Vagina (tissue), 2 donors: ENCODE measurements around the gene KRT7. TPM values are rescaled to one million over a fixed set of nuclear protein-coding genes. Genes with fewer than 3 reads are reported as not detected.

Source experiments
- DNase-seq, 2 donors: peaks; one replicate each; pipeline ENCODE4 v3.0.0-alpha.2; 2017; ENCODE audit errors: extremely low spot score in 2 of 2
- H3K27ac ChIP-seq: fragments of 200-600 bp; sonication (generic); one replicate; pipeline ENCODE4 v1.5.1; 2019
- H3K27me3 ChIP-seq: fragments of 200-600 bp; sonication (generic); one replicate; pipeline ENCODE4 v1.5.1; 2019
- H3K36me3 ChIP-seq, 2 donors: fragments of 200-600 bp; sonication (generic); one replicate each; pipeline ENCODE4 v1.5.1; 2017 to 2019
- H3K4me1 ChIP-seq: fragments of 200-600 bp; sonication (generic); one replicate; pipeline ENCODE4 v1.5.1; 2019
- H3K4me3 ChIP-seq, 2 donors: fragments of 200-600 bp; sonication (generic); 1 replicate in 1 of 2; 2 replicates in 1 of 2; pipeline ENCODE4 v1.5.1; 2016 to 2019
- H3K9me3 ChIP-seq: fragments of 200-600 bp; sonication (generic); one replicate; pipeline ENCODE4 v1.5.1; 2019
- POLR2A ChIP-seq, 2 donors: fragments of 450-650 bp; IDR thresholded peaks; one replicate each; pipeline ENCODE4 v1.6.1; 2017; ENCODE audit warnings: antibody characterized with exemption in 2 of 2, mild to moderate bottlenecking in 2 of 2, moderate library complexity in 2 of 2
- POLR2AphosphoS5 ChIP-seq, 2 donors: sonication (generic); formaldehyde crosslinking; IDR thresholded peaks; one replicate each; pipeline ENCODE4 v1.9.0; 2017; ENCODE audit warnings: antibody characterized with exemption in 2 of 2, mild to moderate bottlenecking in 2 of 2, low read depth in 1 of 2; ENCODE audit not compliant: insufficient read depth in 1 of 2
- intact Hi-C: fragments of 100-400 bp; cut with DNase I; formaldehyde crosslinking; loops from one replicate; pipeline ENCODE4 v1.15.1; 2023
- total RNA-seq: library from RNA; depleted of rRNA; stranded (reverse); fragments of >200 nt; gene quantifications from one replicate; pipeline ENCODE4 v1.2.3, GENCODE V29; 2016
- TF ChIP-seq, protein P1 (sequence below), 3 experiments: fragments of 450-650 bp in 2 of 3; fragments of 200-600 bp in 1 of 3; sonication (generic) in 1 of 3; IDR thresholded peaks; one replicate each; pipeline ENCODE4 v1.5.1; 2017 to 2019; ENCODE audit warnings: antibody characterized with exemption in 3 of 3, mild to moderate bottlenecking in 2 of 3, moderate library complexity in 2 of 3

The KRT7 gene
- total RNA-seq, 1 donor from 2014 or later, result 7.6 TPM

GRCh38 chr12:52252728-52253343 is 19.8 kb downstream of the KRT7 start:
- H3K27me3 ChIP-seq, result no peaks in the 10 kb centered on the region
- no peaks in the 10 kb centered on the region for H3K9me3 ChIP-seq
- TF ChIP-seq, protein P1, sequence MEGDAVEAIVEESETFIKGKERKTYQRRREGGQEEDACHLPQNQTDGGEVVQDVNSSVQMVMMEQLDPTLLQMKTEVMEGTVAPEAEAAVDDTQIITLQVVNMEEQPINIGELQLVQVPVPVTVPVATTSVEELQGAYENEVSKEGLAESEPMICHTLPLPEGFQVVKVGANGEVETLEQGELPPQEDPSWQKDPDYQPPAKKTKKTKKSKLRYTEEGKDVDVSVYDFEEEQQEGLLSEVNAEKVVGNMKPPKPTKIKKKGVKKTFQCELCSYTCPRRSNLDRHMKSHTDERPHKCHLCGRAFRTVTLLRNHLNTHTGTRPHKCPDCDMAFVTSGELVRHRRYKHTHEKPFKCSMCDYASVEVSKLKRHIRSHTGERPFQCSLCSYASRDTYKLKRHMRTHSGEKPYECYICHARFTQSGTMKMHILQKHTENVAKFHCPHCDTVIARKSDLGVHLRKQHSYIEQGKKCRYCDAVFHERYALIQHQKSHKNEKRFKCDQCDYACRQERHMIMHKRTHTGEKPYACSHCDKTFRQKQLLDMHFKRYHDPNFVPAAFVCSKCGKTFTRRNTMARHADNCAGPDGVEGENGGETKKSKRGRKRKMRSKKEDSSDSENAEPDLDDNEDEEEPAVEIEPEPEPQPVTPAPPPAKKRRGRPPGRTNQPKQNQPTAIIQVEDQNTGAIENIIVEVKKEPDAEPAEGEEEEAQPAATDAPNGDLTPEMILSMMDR (IDR thresholded peaks at IDR 0.05), result no peak
- TF ChIP-seq POLR2AphosphoS5 (IDR thresholded peaks at IDR 0.05; ENCODE audit: insufficient read depth in 1 of 2, low read depth in 1 of 2) (no peak), POLR2A (IDR thresholded peaks at IDR 0.05) (no peak)
- no peak overlapping the region for H3K27ac ChIP-seq
- H3K4me1 ChIP-seq, result peaks cover 9% of the 10 kb centered on the region
- no peaks in the 10 kb centered on the region for H3K36me3 ChIP-seq
- intact Hi-C loops, result no loop called here
- DNase-seq, result no peak
- no peak overlapping the region for H3K4me3 ChIP-seq

- Histone ChIP-seq H3K4me3 (no peak overlapping the region), H3K27ac (no peak overlapping the region), H3K27me3 (no peaks in the 10 kb centered on the region), H3K36me3 (no peaks in the 10 kb centered on the region), H3K4me1 (peaks cover 16% of the 10 kb centered on the region), H3K9me3 (no peaks in the 10 kb centered on the region)
- no peak for TF ChIP-seq POLR2AphosphoS5 (IDR thresholded peaks at IDR 0.05; ENCODE audit: insufficient read depth in 1 of 2, low read depth in 1 of 2)
- TF ChIP-seq POLR2A (IDR thresholded peaks at IDR 0.05), result no peak
- TF ChIP-seq, protein P1 (IDR thresholded peaks at IDR 0.05), result no peak
- intact Hi-C loops, result no loop called here
- no peak for DNase-seq
These were observed 20.5 kb downstream of the KRT7 start for GRCh38 chr12:52253391-52254179.

DNA sequence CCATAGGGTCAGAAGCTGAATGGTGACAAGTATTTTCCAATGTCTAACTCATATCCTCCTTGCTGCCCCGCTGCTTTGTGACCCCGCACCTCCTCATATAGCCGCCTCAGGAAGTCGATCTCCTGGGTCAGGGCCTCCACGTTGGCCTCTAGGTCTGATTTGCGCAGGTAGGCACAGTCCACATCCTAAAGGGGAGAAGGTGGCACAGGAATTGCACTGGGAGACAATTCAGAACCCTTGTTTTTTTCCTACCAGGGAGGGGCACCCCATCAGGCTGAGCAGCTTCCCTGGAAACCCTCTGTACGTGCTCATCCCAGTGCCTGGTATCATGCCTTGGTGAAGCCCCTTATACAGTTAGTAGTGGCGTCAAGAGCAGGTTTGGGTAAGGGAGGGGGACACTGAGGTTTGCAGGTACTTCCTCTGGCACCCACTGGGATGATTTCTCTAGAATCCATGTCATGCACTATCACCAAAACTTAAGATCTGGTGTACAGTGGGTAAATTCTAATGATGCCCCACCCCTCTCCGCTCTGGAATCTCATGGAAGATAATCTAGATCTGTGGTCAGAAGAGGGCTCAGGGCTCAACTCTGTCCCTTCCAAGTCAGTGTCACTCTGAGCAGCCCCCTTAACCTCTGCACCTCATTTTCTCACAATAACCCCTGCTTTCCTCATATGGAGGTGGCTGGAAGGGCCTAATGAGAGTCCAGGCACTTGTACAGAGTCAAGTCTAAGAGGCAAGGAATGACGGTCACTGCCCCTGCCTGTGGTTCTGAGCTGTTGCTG is 21.3 kb downstream of the KRT7 start:
- H3K36me3 ChIP-seq, result no peaks in the 10 kb centered on the region
- no peak overlapping the region for H3K4me3 ChIP-seq
- no peaks in the 10 kb centered on the region for H3K9me3 ChIP-seq
- DNase-seq, result no peak
- intact Hi-C loops, result no loop called here
- TF ChIP-seq, protein P1 (IDR thresholded peaks at IDR 0.05), result no peak
- TF ChIP-seq POLR2A (IDR thresholded peaks at IDR 0.05) (no peak), POLR2AphosphoS5 (IDR thresholded peaks at IDR 0.05; ENCODE audit: insufficient read depth in 1 of 2, low read depth in 1 of 2) (no peak)
- H3K4me1 ChIP-seq, result peaks cover 11% of the 10 kb centered on the region
- no peaks in the 10 kb centered on the region for H3K27me3 ChIP-seq
- no peak overlapping the region for H3K27ac ChIP-seq

DNA sequence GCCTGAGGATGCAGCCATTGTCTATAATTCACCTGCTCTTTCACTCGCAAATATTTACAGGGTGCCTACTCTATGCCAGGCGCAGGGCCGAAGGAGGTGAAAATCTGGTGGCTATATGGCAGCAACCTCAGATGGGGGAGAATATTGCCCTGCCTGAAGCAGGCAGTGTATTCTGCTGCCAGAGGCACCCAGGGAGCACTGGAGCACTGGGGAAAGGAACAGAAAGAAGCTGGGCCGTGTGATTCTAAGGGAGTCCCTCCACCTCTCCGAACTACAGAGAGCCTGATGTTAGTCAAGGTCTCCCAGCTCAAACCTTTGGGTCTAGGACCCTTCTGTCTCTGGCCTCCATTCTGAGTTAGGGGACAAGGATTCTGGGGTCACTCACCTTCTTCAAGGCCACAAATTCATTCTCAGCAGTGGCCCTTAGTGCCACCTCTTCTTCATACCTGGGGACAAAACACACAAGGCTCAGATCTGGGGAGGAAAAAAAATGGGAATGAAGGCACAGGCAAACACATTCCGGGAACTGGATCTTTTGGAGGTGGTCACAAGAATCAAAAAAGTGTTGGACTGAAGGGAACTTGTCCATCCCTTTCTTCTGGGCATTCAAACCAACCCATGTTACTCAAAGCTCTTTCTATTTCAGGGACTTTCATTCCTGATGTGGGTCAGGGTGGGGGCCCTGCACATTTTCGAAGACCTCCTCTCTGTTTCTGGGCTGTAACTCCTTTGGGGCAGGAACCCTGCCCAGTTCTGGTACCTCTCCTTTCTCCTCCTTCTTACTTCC is 22.1 kb downstream of the KRT7 start:
- Histone ChIP-seq H3K4me1 (peaks cover 10% of the 10 kb centered on the region), H3K36me3 (no peaks in the 10 kb centered on the region), H3K4me3 (no peak overlapping the region), H3K27me3 (no peaks in the 10 kb centered on the region), H3K27ac (no peak overlapping the region), H3K9me3 (no peaks in the 10 kb centered on the region)
- no peak for DNase-seq
- intact Hi-C loops, result no loop called here
- TF ChIP-seq POLR2AphosphoS5 (IDR thresholded peaks at IDR 0.05; ENCODE audit: insufficient read depth in 1 of 2, low read depth in 1 of 2), result no peak
- no peak for TF ChIP-seq POLR2A (IDR thresholded peaks at IDR 0.05)
- TF ChIP-seq, protein P1 (IDR thresholded peaks at IDR 0.05), result no peak
